ENCODE results near the gene MRGPRE. TPM values are rescaled to one million over a fixed set of nuclear protein-coding genes. Genes with fewer than 3 reads are reported as not detected.
"Not testable (repeated sequence)": the region's sequence is repeated elsewhere in the genome, so short reads cannot be mapped to it uniquely, and the experiment has no call there.

The MRGPRE gene, protein sequence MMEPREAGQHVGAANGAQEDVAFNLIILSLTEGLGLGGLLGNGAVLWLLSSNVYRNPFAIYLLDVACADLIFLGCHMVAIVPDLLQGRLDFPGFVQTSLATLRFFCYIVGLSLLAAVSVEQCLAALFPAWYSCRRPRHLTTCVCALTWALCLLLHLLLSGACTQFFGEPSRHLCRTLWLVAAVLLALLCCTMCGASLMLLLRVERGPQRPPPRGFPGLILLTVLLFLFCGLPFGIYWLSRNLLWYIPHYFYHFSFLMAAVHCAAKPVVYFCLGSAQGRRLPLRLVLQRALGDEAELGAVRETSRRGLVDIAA
- not detected for total RNA-seq

DNA sequence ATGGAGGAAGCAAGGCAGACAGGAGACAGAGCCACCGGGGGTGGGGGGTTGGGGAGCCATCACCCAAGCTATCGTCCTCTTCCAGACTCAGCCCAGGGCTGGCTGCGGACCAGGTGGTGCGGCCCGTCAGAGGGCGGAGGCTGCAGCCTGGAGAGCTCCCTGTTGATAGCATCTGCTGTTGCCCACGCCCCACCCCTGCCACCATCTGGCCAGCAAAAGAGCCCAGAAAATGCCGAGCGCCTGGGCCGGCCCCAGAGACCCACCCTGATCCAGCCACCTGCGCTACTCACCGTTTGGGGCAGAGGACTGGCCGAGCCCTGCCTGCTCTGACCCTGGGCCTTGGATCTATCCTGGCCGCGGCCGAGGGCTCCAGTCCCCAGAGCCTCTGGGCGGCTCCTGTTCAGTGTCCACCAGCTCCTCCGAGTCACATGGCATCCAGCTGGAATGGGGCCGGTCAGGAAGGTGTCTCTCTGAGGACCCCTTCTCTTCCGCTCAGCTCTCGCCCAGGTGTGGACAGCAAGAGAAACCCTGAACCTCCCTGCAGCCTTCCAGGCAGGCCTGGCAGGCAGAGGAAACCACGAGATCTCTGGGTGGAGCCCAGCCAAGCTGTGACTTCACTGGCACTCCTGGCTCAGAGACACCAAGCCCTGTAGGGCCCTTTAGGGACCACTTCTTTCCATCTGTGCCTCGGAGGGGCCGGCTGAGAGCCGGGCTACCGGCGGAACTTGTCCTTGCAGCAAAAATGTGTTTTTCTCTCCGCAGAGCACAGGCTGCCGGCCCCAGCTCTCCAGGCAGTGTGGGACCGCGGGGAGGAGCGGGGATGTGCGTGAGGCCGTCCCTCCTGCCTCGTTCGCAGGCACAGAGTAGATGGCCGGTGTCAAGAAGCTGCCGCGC, at the start of gene MRGPRE:
TSS of gene MRGPRE (minus strand) at position 567 of the 894 bp plus-strand sequence. CDS start 3,618 bp downstream, outside the sequence.
- 26 to 34% methylated on average over 26 to 30 of the region's 39 CpGs for WGBS, 2 donors
- TF ChIP-seq, protein P1, sequence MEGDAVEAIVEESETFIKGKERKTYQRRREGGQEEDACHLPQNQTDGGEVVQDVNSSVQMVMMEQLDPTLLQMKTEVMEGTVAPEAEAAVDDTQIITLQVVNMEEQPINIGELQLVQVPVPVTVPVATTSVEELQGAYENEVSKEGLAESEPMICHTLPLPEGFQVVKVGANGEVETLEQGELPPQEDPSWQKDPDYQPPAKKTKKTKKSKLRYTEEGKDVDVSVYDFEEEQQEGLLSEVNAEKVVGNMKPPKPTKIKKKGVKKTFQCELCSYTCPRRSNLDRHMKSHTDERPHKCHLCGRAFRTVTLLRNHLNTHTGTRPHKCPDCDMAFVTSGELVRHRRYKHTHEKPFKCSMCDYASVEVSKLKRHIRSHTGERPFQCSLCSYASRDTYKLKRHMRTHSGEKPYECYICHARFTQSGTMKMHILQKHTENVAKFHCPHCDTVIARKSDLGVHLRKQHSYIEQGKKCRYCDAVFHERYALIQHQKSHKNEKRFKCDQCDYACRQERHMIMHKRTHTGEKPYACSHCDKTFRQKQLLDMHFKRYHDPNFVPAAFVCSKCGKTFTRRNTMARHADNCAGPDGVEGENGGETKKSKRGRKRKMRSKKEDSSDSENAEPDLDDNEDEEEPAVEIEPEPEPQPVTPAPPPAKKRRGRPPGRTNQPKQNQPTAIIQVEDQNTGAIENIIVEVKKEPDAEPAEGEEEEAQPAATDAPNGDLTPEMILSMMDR (IDR thresholded peaks at IDR 0.05), result no peak
- TF ChIP-seq POLR2A (IDR thresholded peaks at IDR 0.05), result no peak
- peak in 1 of 2 donors; percentile 83 for DNase-seq (ENCODE audit: low spot score in 2 of 2)
- intact Hi-C loops (cut with DNase I; ENCODE audit: low total_unique reads), result no loop called here
- H3K4me3 ChIP-seq (ENCODE audit: low read depth, poor library complexity, severe bottlenecking), result no peak within 1 kb of the TSS

DNA sequence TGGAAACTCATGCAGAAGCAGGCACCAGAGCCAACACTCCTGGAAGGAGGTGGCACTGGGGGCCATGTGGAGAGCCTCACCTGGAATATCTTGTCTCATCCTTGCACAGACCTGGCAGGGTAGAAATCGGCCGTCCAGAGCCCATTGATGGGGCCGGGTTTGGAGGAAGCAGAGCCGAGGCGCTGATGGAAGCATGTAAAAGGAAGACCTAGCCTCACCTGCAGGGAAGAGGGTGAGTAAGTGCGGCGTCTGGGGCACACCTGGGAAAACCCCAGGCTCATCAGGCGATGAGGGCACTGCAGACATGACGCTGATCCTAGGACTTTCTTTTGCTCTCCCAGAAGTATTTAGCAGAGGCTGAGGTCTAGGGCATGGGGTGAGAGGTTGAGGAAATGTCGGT, 48.9 kb upstream of the MRGPRE start:
- H3K4me3 ChIP-seq (ENCODE audit: low read depth, poor library complexity, severe bottlenecking); intact Hi-C loops (cut with DNase I; ENCODE audit: low total_unique reads); DNase-seq (ENCODE audit: low spot score in 2 of 2): not testable (repeated sequence)
- 80 to 88% methylated on average over 1 of the region's 10 CpGs for WGBS, 2 donors

DNA sequence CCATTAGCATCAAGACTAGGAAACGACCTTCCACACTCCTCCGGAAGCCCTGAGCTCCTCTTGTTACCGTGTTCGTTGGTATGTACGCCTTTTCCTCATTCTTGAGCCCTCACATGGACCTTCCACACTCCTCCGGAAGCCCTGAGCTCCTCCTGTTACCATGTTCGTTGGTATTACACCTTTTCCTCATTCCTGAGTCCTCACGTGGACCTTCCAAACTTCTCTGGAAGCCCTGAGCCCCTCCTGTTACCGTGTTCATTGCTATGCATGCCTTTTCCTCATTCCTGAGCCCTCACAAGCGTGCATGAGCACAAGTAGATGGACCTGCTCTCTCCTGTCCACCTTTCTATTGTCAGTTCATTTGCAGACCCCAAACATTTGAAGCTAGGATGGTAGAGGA, 48.4 kb upstream of the MRGPRE start:
- intact Hi-C loops (cut with DNase I; ENCODE audit: low total_unique reads); DNase-seq (ENCODE audit: low spot score in 2 of 2); H3K4me3 ChIP-seq (ENCODE audit: low read depth, poor library complexity, severe bottlenecking): not testable (repeated sequence)
- WGBS, 2 donors, result no CpG with 5 or more reads among the region's 10 CpGs

DNA sequence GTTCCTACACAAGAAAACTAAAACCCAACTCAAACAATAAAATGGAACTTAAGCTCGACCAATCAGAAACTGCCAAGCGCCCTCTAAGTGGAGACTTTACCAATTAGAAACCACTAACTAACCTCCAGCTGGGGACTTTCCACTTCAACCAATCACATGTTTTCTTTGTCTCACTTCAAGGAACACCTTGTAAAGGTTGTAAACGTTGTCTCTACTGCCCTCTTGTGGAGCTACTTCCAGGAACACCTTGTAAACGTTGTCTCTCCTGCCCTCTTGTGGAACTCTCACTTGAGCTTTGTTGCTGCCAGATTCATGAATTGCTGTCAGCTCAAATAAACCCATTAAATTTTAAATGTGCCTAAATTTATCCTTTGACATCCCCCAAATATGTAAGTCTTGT, 46.7 kb upstream of the MRGPRE start:
- H3K4me3 ChIP-seq (ENCODE audit: low read depth, poor library complexity, severe bottlenecking); intact Hi-C loops (cut with DNase I; ENCODE audit: low total_unique reads); DNase-seq (ENCODE audit: low spot score in 2 of 2): not testable (repeated sequence)
- WGBS, 2 donors, result no CpG with 5 or more reads among the region's 4 CpGs

DNA sequence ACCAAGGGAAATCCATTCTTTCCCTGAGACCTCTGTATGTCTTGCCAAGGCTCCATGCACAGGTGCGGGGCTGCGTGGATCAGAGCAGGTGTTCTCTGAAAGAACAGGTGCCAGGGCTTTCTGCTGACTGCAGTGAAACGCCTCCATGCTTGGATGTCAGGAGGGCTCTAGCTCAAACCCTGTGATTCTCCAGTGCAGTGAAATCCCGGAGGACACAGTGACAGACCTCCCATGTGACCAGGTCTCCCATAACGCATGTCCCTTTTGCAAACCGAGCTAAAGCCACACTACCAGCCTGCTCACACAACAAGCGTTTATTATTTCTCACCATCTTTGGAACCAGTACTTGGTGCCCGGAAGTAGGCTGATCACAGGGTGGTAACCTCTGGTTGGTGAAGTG, 41.4 kb upstream of the MRGPRE start:
- not testable (repeated sequence) for DNase-seq (ENCODE audit: low spot score in 2 of 2)

DNA sequence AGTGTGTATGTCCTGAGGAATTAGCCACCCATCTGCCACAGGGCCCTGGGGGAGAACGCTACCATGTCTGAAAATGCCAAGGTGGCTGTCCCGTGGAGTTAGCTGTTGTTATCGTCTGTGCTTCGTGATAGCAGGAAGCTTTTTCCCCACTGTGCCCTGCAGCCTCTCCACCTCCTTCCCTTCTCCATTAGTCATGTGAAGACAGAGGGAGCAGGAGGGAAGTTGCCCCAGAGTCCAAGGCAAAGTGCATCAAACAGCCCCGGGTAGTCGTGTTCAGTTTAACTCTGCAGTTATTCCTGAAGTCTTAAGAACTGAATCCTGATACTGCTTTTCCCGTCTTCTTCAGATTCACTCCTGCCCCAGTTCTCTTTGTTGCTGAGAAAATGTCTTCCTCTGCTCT, 30.3 kb upstream of the MRGPRE start:
- WGBS, 2 donors, result 43 to 54% methylated on average over 5 to 6 of the region's 7 CpGs
- H3K4me3 ChIP-seq (ENCODE audit: low read depth, poor library complexity, severe bottlenecking); intact Hi-C loops (cut with DNase I; ENCODE audit: low total_unique reads); DNase-seq (ENCODE audit: low spot score in 2 of 2): not testable (repeated sequence)

More for the DNA sequence above, 41.4 kb upstream of the MRGPRE start:
- intact Hi-C loops (cut with DNase I; ENCODE audit: low total_unique reads); H3K4me3 ChIP-seq (ENCODE audit: low read depth, poor library complexity, severe bottlenecking): not testable (repeated sequence)
- 88% methylated on average over 4 of the region's 8 CpGs; no CpG with 5 or more reads in 1 of the 2 donors for WGBS, 2 donors

DNA sequence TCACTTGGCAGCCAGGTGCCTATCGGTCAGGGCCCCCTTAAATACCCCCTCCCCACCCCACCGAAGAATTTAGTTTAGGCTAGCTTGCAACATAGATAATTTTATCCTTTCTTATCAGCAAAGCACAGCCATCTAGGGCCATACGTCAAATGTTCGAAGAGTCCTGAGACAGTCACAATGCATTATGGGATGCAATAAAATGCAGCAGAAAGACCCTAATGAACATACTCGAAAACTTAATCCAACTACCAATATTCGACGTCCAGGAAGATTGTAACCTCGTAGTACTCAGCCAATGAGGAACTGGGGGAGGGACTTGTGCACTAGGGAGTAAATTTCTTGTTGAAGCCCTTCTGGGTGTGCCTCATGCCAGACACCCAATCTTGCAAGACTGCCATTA, 29.6 kb upstream of the MRGPRE start:
- 76 to 82% methylated on average over 7 of the region's 8 CpGs for WGBS, 2 donors
- DNase-seq (ENCODE audit: low spot score in 2 of 2); H3K4me3 ChIP-seq (ENCODE audit: low read depth, poor library complexity, severe bottlenecking); intact Hi-C loops (cut with DNase I; ENCODE audit: low total_unique reads): not testable (repeated sequence)

DNA sequence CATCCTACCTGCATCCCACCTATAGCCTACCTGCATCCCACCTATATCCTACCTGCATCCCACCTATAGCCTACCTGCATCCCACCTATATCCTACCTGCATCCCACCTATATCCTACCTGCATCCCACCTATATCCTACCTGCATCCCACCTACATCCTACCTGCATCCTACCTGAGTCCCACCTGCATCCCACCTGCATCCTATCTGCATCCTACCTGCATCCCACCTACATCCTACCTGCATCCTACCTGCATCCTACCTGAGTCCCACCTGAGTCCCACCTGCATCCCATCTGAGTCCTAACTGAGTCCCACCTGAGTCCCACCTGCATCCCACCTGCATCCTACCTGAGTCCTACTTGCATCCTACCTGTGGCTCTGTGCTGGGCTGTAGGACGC, 25.3 kb upstream of the MRGPRE start:
- intact Hi-C loops (cut with DNase I; ENCODE audit: low total_unique reads); H3K4me3 ChIP-seq (ENCODE audit: low read depth, poor library complexity, severe bottlenecking); DNase-seq (ENCODE audit: low spot score in 2 of 2): not testable (repeated sequence)
- WGBS, 2 donors, result 81 to 92% methylated on average over 1 of the region's 1 CpG

DNA sequence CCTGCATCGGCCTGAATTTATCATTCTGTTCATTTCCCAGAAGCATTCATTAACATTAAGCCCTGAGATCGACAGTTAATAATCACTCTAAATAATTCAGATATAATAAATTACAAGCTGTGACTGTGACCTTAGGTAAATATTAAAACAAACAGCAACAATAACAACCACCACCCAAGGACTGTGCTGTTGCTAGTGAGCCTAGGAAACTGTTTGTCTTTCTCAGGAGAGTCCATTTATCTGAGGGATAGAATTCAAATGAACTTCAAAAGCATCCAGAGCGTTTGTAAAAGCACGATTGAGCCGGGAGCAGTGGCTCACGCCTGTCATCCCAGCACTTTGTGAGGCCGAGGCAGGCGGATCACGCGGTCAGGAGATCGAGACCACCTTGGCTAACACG, 23.0 kb upstream of the MRGPRE start:
- 83% methylated on average over 1 of the region's 12 CpGs; no CpG with 5 or more reads in 1 of the 2 donors for WGBS, 2 donors
- DNase-seq (ENCODE audit: low spot score in 2 of 2); intact Hi-C loops (cut with DNase I; ENCODE audit: low total_unique reads); H3K4me3 ChIP-seq (ENCODE audit: low read depth, poor library complexity, severe bottlenecking): not testable (repeated sequence)

DNA sequence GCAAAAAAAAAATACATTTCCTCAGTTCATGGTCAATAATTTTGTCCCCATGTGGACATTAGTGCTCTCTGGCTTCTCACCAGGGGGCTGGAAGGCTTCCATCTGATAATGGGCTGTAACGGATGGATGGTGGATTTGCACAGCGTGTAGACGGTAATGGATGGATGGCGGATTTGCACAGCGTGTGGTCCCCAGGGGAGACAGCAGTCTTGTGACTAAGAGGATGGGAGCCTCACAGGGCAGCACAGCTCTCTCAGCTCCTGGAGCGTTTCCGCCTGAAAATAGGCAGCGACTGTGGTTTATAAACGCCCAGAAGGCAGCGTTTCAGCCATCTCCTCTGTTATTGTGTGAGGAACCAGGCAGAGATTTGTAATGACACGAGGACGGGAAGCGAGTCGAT, 22.6 kb upstream of the MRGPRE start:
- H3K4me3 ChIP-seq (ENCODE audit: low read depth, poor library complexity, severe bottlenecking); DNase-seq (ENCODE audit: low spot score in 2 of 2); intact Hi-C loops (cut with DNase I; ENCODE audit: low total_unique reads): not testable (repeated sequence)
- no CpG with 5 or more reads among the region's 14 CpGs for WGBS, 2 donors

All from lower leg skin (tissue), 4 donors.